ENCODE measurements around the gene CNNM2. TPM values are rescaled to one million over a fixed set of nuclear protein-coding genes. Genes with fewer than 3 reads are reported as not detected.
A peak's percentile ranks its signal among the peaks of the same experiment; 100 is the strongest.

Gene CNNM2
- total RNA-seq, 1 experiment from 2014 or later = 23.5 TPM

- Mint-ChIP-seq H3K9me3 (no peaks in the 10 kb centered on the region), H3K4me1 (peaks cover 17% of the 10 kb centered on the region)
- CTCF ChIA-PET = interaction anchor here (1.2 kb wide), 1 partner anchor 122 kb away, joined by 4 read pairs; no protein-coding TSS in a partner anchor
Observed at GRCh38 chr10:103117247-103117646, 199.2 kb downstream of the CNNM2 start.

DNA sequence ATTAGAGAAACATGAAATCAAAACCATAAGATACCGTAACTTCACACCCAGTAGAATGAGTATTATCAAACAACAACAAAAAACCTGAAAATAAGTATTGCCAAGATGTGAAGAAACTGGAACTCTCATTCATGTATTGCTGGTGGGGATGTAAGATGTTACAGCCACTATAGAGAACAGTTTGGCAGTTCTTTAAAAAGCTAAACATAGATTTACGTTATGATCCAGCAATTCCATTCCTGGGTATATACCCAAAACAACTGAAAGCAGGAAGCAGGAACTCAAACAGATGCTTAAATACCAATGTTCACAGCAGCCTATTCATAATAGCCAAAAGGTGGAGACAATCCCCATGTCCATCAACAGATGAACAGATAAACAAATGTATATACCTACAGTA is 202.5 kb downstream of the CNNM2 start:
- ChIA-PET CTCF (no interaction called here), POLR2A (no interaction called here)
- Mint-ChIP-seq H3K27ac (no peak overlapping the region), H3K4me3 (no peak overlapping the region), H3K27me3 (ENCODE audit: low read depth) (no peaks in the 10 kb centered on the region), H3K9me3 (no peaks in the 10 kb centered on the region), H3K4me1 (peaks cover 8% of the 10 kb centered on the region), H3K36me3 (peaks cover 5% of the 10 kb centered on the region; the same call in 1 of the 2 replicates)
- TF ChIP-seq CREB1 (CRISPR knock-in tag; IDR thresholded peaks at IDR 0.05) (no peak), ZNF317 (CRISPR knock-in tag; IDR thresholded peaks at IDR 0.05; ENCODE audit: borderline replicate concordance, low read depth) (no peak), CBFB (CRISPR knock-in tag; IDR thresholded peaks at IDR 0.05; ENCODE audit: low read depth) (no peak), ELF4 (CRISPR knock-in tag; IDR thresholded peaks at IDR 0.05; ENCODE audit: low read depth) (no peak), ARID4B (CRISPR knock-in tag; IDR thresholded peaks at IDR 0.05; ENCODE audit: borderline replicate concordance) (no peak), IRF1 (CRISPR knock-in tag; IDR thresholded peaks at IDR 0.05) (no peak), CDX4 (CRISPR knock-in tag; IDR thresholded peaks at IDR 0.05; ENCODE audit: borderline replicate concordance) (no peak), RELA (CRISPR knock-in tag; IDR thresholded peaks at IDR 0.05; ENCODE audit: borderline replicate concordance) (no peak), ZSCAN18 (CRISPR knock-in tag; IDR thresholded peaks at IDR 0.05) (no peak), ATF1 (CRISPR knock-in tag; IDR thresholded peaks at IDR 0.05) (no peak), EMX1 (CRISPR knock-in tag; IDR thresholded peaks at IDR 0.05) (no peak), RORB (CRISPR knock-in tag; IDR thresholded peaks at IDR 0.05) (no peak), ZBTB43 (CRISPR knock-in tag; IDR thresholded peaks at IDR 0.05) (no peak), KAT7 (CRISPR knock-in tag; IDR thresholded peaks at IDR 0.05; ENCODE audit: borderline replicate concordance) (no peak), FOXJ3 (CRISPR knock-in tag; IDR thresholded peaks at IDR 0.05; ENCODE audit: borderline replicate concordance) (no peak), JAZF1 (CRISPR knock-in tag; IDR thresholded peaks at IDR 0.05) (no peak)
- TF ChIP-seq, protein P1, sequence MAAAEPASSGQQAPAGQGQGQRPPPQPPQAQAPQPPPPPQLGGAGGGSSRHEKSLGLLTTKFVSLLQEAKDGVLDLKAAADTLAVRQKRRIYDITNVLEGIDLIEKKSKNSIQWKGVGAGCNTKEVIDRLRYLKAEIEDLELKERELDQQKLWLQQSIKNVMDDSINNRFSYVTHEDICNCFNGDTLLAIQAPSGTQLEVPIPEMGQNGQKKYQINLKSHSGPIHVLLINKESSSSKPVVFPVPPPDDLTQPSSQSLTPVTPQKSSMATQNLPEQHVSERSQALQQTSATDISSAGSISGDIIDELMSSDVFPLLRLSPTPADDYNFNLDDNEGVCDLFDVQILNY (CRISPR knock-in tag; IDR thresholded peaks at IDR 0.05) = no peak
- ATAC-seq (no peak), DNase-seq (ENCODE audit: low spot score) (no peak)

More at GRCh38 chr10:103117247-103117646, 199.2 kb downstream of the CNNM2 start:
- POLR2A ChIA-PET = no interaction called here
- H3K36me3 Mint-ChIP-seq = no peaks in the 10 kb centered on the region
- no peaks in the 10 kb centered on the region for H3K27me3 Mint-ChIP-seq (ENCODE audit: low read depth)
- DNase-seq (ENCODE audit: low spot score) (no peak), ATAC-seq (no peak)
- no peak overlapping the region for H3K4me3 Mint-ChIP-seq
- no peak overlapping the region for H3K27ac Mint-ChIP-seq
- TF ChIP-seq ZNF121 (CRISPR knock-in tag; IDR thresholded peaks at IDR 0.05) (peak; percentile 77), FOXJ3 (CRISPR knock-in tag; IDR thresholded peaks at IDR 0.05; ENCODE audit: borderline replicate concordance) (no peak)

Data from WTC11 (cell line).